Fibroblast of lung (primary cell): Measurements from ENCODE around the gene PAFAH2. TPM values are rescaled to one million over a fixed set of nuclear protein-coding genes. Genes with fewer than 3 reads are reported as not detected.

Experiments used
- DNase-seq, 2 donors: peaks; one replicate each; pipeline versions ENCODE4 v3.0.0 to v3.0.0-alpha.2; 2010; ENCODE audit warnings: low read depth in 2 of 2
- H2AFZ ChIP-seq: 2 replicates; pipeline ENCODE4 v1.5.1; 2012; ENCODE audit warnings: low read length, control low read depth, inconsistent platforms
- H3K27ac ChIP-seq: 2 replicates; pipeline ENCODE4 v1.5.1; 2011; ENCODE audit warnings: low read length, control low read depth; ENCODE audit not compliant: insufficient read depth
- H3K27me3 ChIP-seq: 2 replicates; pipeline ENCODE4 v1.5.1; 2011; ENCODE audit warnings: mild to moderate bottlenecking, low read length; ENCODE audit not compliant: control insufficient read depth, insufficient read depth
- H3K36me3 ChIP-seq: 2 replicates; pipeline ENCODE4 v1.5.1; 2011; ENCODE audit warnings: low read length; ENCODE audit not compliant: control insufficient read depth, insufficient read depth
- H3K4me1 ChIP-seq: 2 replicates; pipeline ENCODE4 v1.5.1; 2011; ENCODE audit warnings: low read length; ENCODE audit not compliant: control insufficient read depth, insufficient read depth; ENCODE audit errors: extremely low read depth
- H3K4me2 ChIP-seq: 2 replicates; pipeline ENCODE4 v1.5.1; 2011; ENCODE audit warnings: low read length, control low read depth; ENCODE audit not compliant: insufficient read depth; ENCODE audit errors: extremely low read depth
- H3K4me3 ChIP-seq, 4 experiments: fragments of 200-600 bp in 1 of 4; sonication (generic) in 1 of 4; replicated peaks in 1 of 4; 2 replicates each; pipeline ENCODE4 v1.5.1; 2011 to 2016; ENCODE audit warnings: low read length in 4 of 4, low read depth in 3 of 4, mild to moderate bottlenecking in 3 of 4, control low read depth in 2 of 4, inconsistent platforms in 1 of 4, mixed read lengths in 1 of 4; ENCODE audit not compliant: insufficient read depth in 1 of 4; ENCODE audit errors: control extremely low read depth in 1 of 4
- H3K79me2 ChIP-seq: 2 replicates; pipeline ENCODE4 v1.5.1; 2012; ENCODE audit warnings: mild to moderate bottlenecking, low read length, inconsistent platforms; ENCODE audit not compliant: control insufficient read depth, insufficient read depth
- H3K9ac ChIP-seq: 2 replicates; pipeline ENCODE4 v1.5.1; 2011; ENCODE audit warnings: mild to moderate bottlenecking, low read length, control low read depth; ENCODE audit not compliant: insufficient read depth
- H3K9me3 ChIP-seq: 2 replicates; pipeline ENCODE4 v1.5.1; 2012; ENCODE audit warnings: low read depth, low read length; ENCODE audit not compliant: control insufficient read depth, insufficient read depth
- H4K20me1 ChIP-seq: 2 replicates; pipeline ENCODE4 v1.5.1; 2011; ENCODE audit warnings: low read length; ENCODE audit not compliant: control insufficient read depth, insufficient read depth; ENCODE audit errors: extremely low read depth
- CTCF ChIP-seq, 2 donors: IDR thresholded peaks in 1 of 2; conservative IDR thresholded peaks in 1 of 2; 1 replicate in 1 of 2; 2 replicates in 1 of 2; pipeline ENCODE4 v1.5.1; 2011 to 2012; ENCODE audit warnings: low read length in 2 of 2, control low read depth in 1 of 2, inconsistent platforms in 1 of 2, low read depth in 1 of 2, mild to moderate bottlenecking in 1 of 2
- EZH2 ChIP-seq: IDR thresholded peaks from 2 replicates; pipeline ENCODE4 v1.5.1; 2012; ENCODE audit warnings: low read length, control low read depth, mild to moderate bottlenecking; ENCODE audit errors: missing control alignments
- polyA plus RNA-seq, 2 donors: library from polyadenylated mRNA; depleted of rRNA in 1 of 2; stranded (reverse) in 1 of 2; unstranded in 1 of 2; fragments of >200 nt; gene quantifications; 2 replicates each; pipeline ENCODE4 v1.2.1, GENCODE V29; 2011 to 2012; ENCODE audit warnings: missing spikeins in 1 of 2
- total RNA-seq: library from RNA; depleted of rRNA; stranded (reverse); fragments of >200 nt; gene quantifications from 2 replicates; pipeline ENCODE4 v1.2.1, GENCODE V29; 2014

Gene PAFAH2
- total and polyA plus RNA-seq, 2 donors (not counting 1 experiment from before 2014, with no cell fraction given) = 8.3 to 11.7 TPM

DNA sequence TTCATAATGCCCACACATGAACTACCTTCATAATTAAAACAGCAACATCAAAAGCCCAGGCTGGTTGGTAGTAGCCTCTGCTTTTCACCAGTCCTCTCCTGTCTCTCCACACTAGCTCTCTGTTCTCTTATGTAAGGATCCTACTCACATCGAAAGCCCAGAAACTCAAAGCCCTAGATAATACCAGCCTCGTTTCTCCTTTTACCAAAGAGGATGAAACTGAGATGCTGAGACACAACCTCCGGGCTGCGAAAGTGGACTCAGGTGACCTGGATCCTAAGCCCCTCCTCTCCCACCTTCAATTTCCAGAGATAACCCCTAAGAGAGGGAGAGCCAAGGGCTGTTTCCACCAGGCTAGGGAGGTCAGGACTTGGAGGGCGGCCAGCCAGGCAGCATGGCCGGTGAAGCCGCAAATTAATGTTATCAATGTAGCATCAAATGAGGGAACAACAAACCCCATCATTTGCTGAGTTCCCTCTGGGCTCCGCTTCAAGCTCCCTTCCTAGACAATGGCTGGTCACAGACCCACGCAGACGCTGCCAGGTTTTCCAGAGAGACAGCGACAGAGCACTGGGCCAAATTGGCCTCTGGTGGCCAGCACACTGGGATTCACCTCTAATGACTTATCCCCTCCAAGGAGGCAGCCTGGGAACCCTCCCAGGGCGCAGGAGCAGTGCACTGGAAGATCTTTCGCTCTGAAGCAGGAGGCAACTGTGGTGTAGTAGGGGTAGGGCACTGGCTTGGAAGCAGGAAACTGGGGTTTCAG lies 70.9 kb downstream of the PAFAH2 start:
- H3K9ac ChIP-seq = no peak overlapping the region
- no peaks in the 10 kb centered on the region for H3K9me3 ChIP-seq
- H3K79me2 ChIP-seq = no peaks in the 10 kb centered on the region
- no peak overlapping the region for H3K4me3 ChIP-seq
- H3K36me3 ChIP-seq = no peaks in the 10 kb centered on the region
- H2AFZ ChIP-seq = no peak overlapping the region
- TF ChIP-seq EZH2 (no peak), CTCF (conservative IDR thresholded peaks at IDR 0.05 in 1 of 2, IDR thresholded peaks at IDR 0.05 in 1 of 2; ENCODE audit: low read depth in 1 of 2, low read length in 2 of 2) (no peak)
- peaks cover 3% of the 10 kb centered on the region for H3K4me1 ChIP-seq
- no peak overlapping the region for H3K4me2 ChIP-seq
- peaks cover 4% of the 10 kb centered on the region for H3K27me3 ChIP-seq
- H4K20me1 ChIP-seq = no peaks in the 10 kb centered on the region
- no peak overlapping the region for H3K27ac ChIP-seq
- no peak for DNase-seq

DNA sequence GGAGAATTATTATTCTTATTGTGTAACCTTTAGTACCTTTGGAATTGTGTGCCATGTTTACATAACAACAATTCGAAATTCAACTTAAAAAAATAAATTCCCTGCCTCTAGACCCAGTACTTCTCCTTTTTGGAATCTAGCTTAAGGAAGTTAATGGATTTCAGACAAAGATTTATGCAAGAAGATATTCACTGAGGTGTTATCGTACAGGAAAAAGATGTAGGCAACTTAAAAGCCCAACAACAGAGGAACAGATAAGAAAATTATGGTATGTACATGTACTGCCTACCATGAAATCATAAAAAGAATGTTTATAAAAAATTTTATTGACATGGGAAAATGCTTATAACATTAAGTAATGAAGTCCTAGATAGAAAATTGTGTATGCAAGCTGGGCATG lies 73.4 kb downstream of the PAFAH2 start:
- Histone ChIP-seq H3K4me3 (no peak overlapping the region), H3K4me2 (no peak overlapping the region), H3K9me3 (no peaks in the 10 kb centered on the region), H3K79me2 (no peaks in the 10 kb centered on the region), H4K20me1 (no peaks in the 10 kb centered on the region), H3K27ac (no peak overlapping the region), H3K27me3 (no peaks in the 10 kb centered on the region), H3K36me3 (no peaks in the 10 kb centered on the region), H2AFZ (no peak overlapping the region), H3K4me1 (peaks cover 3% of the 10 kb centered on the region), H3K9ac (no peak overlapping the region)
- no peak for DNase-seq
- TF ChIP-seq EZH2 (no peak), CTCF (conservative IDR thresholded peaks at IDR 0.05 in 1 of 2, IDR thresholded peaks at IDR 0.05 in 1 of 2; ENCODE audit: low read depth in 1 of 2, low read length in 2 of 2) (no peak)

- Histone ChIP-seq H3K4me2 (peak overlapping the region; percentile 92), H3K9ac (peak overlapping the region; percentile 52), H3K36me3 (no peaks in the 10 kb centered on the region), H2AFZ (peak overlapping the region; percentile 94), H3K4me1 (peaks cover 3% of the 10 kb centered on the region), H3K27me3 (no peaks in the 10 kb centered on the region), H3K27ac (peak overlapping the region; percentile 19), H3K4me3 (peak overlapping the region; percentile 51 to 62 (median 55)), H3K9me3 (no peaks in the 10 kb centered on the region), H4K20me1 (no peaks in the 10 kb centered on the region), H3K79me2 (no peaks in the 10 kb centered on the region)
- peak; percentile 17 to 27 for DNase-seq
- TF ChIP-seq EZH2 (no peak), CTCF (conservative IDR thresholded peaks at IDR 0.05 in 1 of 2, IDR thresholded peaks at IDR 0.05 in 1 of 2; ENCODE audit: low read depth in 1 of 2, low read length in 2 of 2) (no peak)
These were observed 74.8 kb downstream of the PAFAH2 start for GRCh38 chr1:25922971-25923552.
